ENCODE data around the gene XRRA1. TPM values are rescaled to one million over a fixed set of nuclear protein-coding genes. Genes with fewer than 3 reads are reported as not detected.

XRRA1 gene
- total RNA-seq, 1 experiment from 2014 or later, result 29.5 TPM

DNA sequence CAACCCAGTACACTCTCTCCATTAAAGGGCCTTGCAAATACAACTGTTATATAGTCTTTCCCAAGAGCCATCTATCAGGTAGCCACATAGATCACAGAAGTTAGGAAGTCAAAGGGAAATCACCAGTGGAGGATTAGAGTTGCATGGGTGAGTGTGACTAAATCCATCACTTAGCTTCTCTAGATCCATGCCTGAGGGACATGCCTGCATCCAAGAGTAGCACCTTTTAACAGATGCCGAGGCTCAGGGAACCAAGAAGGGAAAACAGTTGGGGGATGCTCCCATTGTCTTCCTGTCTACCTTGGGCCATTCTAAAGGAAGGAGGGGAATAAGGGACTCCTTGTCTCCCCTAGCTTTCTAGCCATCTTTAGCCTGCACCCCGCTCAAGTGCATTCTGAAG, 77.9 kb downstream of the XRRA1 start:
- no TSS peak for BruUV-seq (replicated peaks)
- Histone ChIP-seq H3K27me3 (ENCODE audit: insufficient read depth, low read depth) (no peaks in the 10 kb centered on the region), H3K79me2 (ENCODE audit: low read depth) (no peaks in the 10 kb centered on the region), H3K9me2 (ENCODE audit: insufficient read depth) (no peaks in the 10 kb centered on the region), H3K36me3 (ENCODE audit: low read depth) (peaks cover 57% of the 10 kb centered on the region), H3F3A (ENCODE audit: insufficient read depth, low read depth) (peaks cover 9% of the 10 kb centered on the region; the same call in 1 of the 2 replicates), H3K4me2 (no peak overlapping the region), H2AFZ (no peak overlapping the region), H3K4me3 (no peak overlapping the region), H3K27ac (no peak overlapping the region), H3K4me1 (replicated peaks; ENCODE audit: insufficient read depth) (no peaks in the 10 kb centered on the region), H4K20me1 (ENCODE audit: insufficient read depth) (no peaks in the 10 kb centered on the region), H3K9me3 (ENCODE audit: insufficient read depth, low read depth) (peaks cover 49% of the 10 kb centered on the region)
- TF ChIP-seq, protein P1, sequence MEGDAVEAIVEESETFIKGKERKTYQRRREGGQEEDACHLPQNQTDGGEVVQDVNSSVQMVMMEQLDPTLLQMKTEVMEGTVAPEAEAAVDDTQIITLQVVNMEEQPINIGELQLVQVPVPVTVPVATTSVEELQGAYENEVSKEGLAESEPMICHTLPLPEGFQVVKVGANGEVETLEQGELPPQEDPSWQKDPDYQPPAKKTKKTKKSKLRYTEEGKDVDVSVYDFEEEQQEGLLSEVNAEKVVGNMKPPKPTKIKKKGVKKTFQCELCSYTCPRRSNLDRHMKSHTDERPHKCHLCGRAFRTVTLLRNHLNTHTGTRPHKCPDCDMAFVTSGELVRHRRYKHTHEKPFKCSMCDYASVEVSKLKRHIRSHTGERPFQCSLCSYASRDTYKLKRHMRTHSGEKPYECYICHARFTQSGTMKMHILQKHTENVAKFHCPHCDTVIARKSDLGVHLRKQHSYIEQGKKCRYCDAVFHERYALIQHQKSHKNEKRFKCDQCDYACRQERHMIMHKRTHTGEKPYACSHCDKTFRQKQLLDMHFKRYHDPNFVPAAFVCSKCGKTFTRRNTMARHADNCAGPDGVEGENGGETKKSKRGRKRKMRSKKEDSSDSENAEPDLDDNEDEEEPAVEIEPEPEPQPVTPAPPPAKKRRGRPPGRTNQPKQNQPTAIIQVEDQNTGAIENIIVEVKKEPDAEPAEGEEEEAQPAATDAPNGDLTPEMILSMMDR (conservative IDR thresholded peaks at IDR 0.05), result no peak
- no peak for TF ChIP-seq EZH2 (IDR thresholded peaks at IDR 0.05; ENCODE audit: low read depth)
- CTCF ChIA-PET, result no interaction called here
- POLR2A ChIA-PET (ENCODE audit: unreplicated experiment), result no interaction called here
- DNase-seq, result no peak
- intact Hi-C loops (cut with micrococcal nuclease; ENCODE audit: unreplicated experiment), result no loop called here

- no peaks in the 10 kb centered on the region for H3K9me2 ChIP-seq (ENCODE audit: insufficient read depth)
- no peak for TF ChIP-seq EZH2 (IDR thresholded peaks at IDR 0.05; ENCODE audit: low read depth)
- TF ChIP-seq, protein P1 (conservative IDR thresholded peaks at IDR 0.05), result peak; percentile 51
- H3F3A ChIP-seq (ENCODE audit: insufficient read depth, low read depth), result peaks cover 9% of the 10 kb centered on the region; the same call in 1 of the 2 replicates
- intact Hi-C loops (cut with micrococcal nuclease; ENCODE audit: unreplicated experiment), result no loop called here
- peaks cover 58% of the 10 kb centered on the region for H3K36me3 ChIP-seq (ENCODE audit: low read depth)
- no TSS peak for BruUV-seq (replicated peaks)
- no peaks in the 10 kb centered on the region for H3K79me2 ChIP-seq (ENCODE audit: low read depth)
- H3K27me3 ChIP-seq (ENCODE audit: insufficient read depth, low read depth), result no peaks in the 10 kb centered on the region
- H3K4me3 ChIP-seq, result no peak overlapping the region
- POLR2A ChIA-PET (ENCODE audit: unreplicated experiment), result no interaction called here
- DNase-seq, result no peak
- CTCF ChIA-PET, result no interaction called here
- H3K4me1 ChIP-seq (replicated peaks; ENCODE audit: insufficient read depth), result no peaks in the 10 kb centered on the region
- H3K4me2 ChIP-seq, result no peak overlapping the region
- no peak overlapping the region for H3K27ac ChIP-seq
- H4K20me1 ChIP-seq (ENCODE audit: insufficient read depth), result no peaks in the 10 kb centered on the region
- peaks cover 54% of the 10 kb centered on the region for H3K9me3 ChIP-seq (ENCODE audit: insufficient read depth, low read depth)
- no peak overlapping the region for H2AFZ ChIP-seq
Observed at GRCh38 chr11:74870485-74870884, 78.4 kb downstream of the XRRA1 start.

DNA sequence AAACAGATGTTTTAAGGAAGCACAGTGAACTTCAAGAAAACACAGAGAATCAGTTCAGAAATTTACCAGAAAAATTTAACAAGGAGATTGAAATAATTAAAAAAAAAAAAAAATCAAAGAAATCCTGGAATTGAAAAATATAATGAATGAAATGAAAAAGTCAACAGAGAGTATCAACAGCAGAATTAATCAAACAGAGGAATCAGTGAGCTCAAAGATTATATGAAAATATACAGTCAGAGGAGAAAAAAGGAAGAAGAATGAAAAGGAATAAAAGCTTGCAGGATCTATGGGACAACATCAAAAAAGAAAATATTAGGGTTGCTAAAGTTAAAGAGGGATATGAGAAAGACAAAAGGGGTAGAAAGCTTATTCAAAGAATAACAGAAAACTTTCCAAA, 82.3 kb downstream of the XRRA1 start:
- ChIA-PET CTCF (interaction anchor here (0.6 kb wide), 1 partner anchor 127 kb away, joined by 3 read pairs; no protein-coding TSS in a partner anchor), POLR2A (ENCODE audit: unreplicated experiment) (no interaction called here)
- Histone ChIP-seq H3K4me2 (no peak overlapping the region), H3K9me3 (ENCODE audit: insufficient read depth, low read depth) (peaks cover 54% of the 10 kb centered on the region), H3F3A (ENCODE audit: insufficient read depth, low read depth) (peaks cover 9% of the 10 kb centered on the region; the same call in 1 of the 2 replicates), H3K4me3 (no peak overlapping the region), H3K27me3 (ENCODE audit: insufficient read depth, low read depth) (no peaks in the 10 kb centered on the region), H3K27ac (no peak overlapping the region), H4K20me1 (ENCODE audit: insufficient read depth) (no peaks in the 10 kb centered on the region), H3K4me1 (replicated peaks; ENCODE audit: insufficient read depth) (no peaks in the 10 kb centered on the region), H2AFZ (no peak overlapping the region), H3K36me3 (ENCODE audit: low read depth) (peaks cover 68% of the 10 kb centered on the region), H3K79me2 (ENCODE audit: low read depth) (no peaks in the 10 kb centered on the region), H3K9me2 (ENCODE audit: insufficient read depth) (no peaks in the 10 kb centered on the region)
- no peak for DNase-seq
- intact Hi-C loops (cut with micrococcal nuclease; ENCODE audit: unreplicated experiment), result no loop called here
- TF ChIP-seq, protein P1 (conservative IDR thresholded peaks at IDR 0.05), result no peak
- TF ChIP-seq EZH2 (IDR thresholded peaks at IDR 0.05; ENCODE audit: low read depth), result no peak
- BruUV-seq (replicated peaks), result no TSS peak

Measured in PC-9 (cell line).